Activated CD8-positive, alpha-beta memory T cell treated with anti-CD3 and anti-CD28 coated beads, Interleukin-2, amount 10 ng/mL, durations not matched to agents 7 days and 5 days (primary cell): ENCODE data around the gene MAPK8IP3. TPM values are rescaled to one million over a fixed set of nuclear protein-coding genes. Genes with fewer than 3 reads are reported as not detected.

Experiments
- ATAC-seq: fragments of 150-1000 bp; cut with Tn5 transposase; one replicate; pipeline ENCODE4 v1.10.0; 2021; ENCODE audit warnings: moderate library complexity
- CTCF ChIA-PET: fragments of 350-600 bp; sonication (Branson Sonifier 250); formaldehyde crosslinking; loops from one replicate; lab custom pipeline; 2021; ENCODE audit warnings: antibody characterized with exemption; lab: Charles Lee
- DNase-seq: peaks from one replicate; pipeline ENCODE4 v3.0.0-alpha.2; 2020
- H3K27ac Mint-ChIP-seq: one replicate; pipeline ENCODE4 v1.8.0; 2021; ENCODE audit warnings: mild to moderate bottlenecking, mixed read lengths
- H3K27me3 Mint-ChIP-seq: one replicate; pipeline ENCODE4 v1.8.0; 2021; ENCODE audit warnings: mixed read lengths
- H3K36me3 Mint-ChIP-seq: one replicate; pipeline ENCODE4 v1.8.0; 2021; ENCODE audit warnings: mild to moderate bottlenecking, mixed read lengths
- H3K4me1 Mint-ChIP-seq: one replicate; pipeline ENCODE4 v1.8.0; 2021; ENCODE audit warnings: mixed read lengths
- H3K4me3 Mint-ChIP-seq: one replicate; pipeline ENCODE4 v1.8.0; 2021; ENCODE audit warnings: mild to moderate bottlenecking, moderate library complexity, mixed read lengths
- H3K9me3 Mint-ChIP-seq: one replicate; pipeline ENCODE4 v1.8.0; 2022; ENCODE audit warnings: low read depth, mixed read lengths
- total RNA-seq, 2 experiments: library from RNA; stranded (reverse); gene quantifications; one replicate each; pipeline ENCODE4 v1.2.3, GENCODE V29; 2021

MAPK8IP3 gene
- total RNA-seq, 2 experiments from 2014 or later, result 78.9 to 101 TPM

DNA sequence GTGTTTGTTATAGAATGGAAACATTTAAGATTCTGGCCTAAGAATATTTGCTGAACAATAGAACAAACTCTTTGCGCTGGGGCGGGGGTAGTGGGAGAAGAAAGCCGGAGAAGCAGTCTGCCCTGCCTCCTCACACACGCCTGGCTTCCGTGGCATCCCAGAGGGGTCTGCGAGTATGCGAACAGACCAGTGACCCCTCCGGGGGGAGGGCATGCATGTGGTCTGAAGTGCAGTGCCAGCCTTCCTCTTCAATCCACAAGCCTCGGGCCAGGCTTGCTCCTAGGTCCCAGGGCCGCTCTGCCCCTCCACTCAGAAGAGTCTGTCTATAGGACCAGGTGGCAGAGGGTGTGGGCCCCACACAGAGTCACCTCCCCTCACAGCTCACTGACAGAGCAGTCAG is 101.6 kb downstream of the MAPK8IP3 start:
- H3K27me3 Mint-ChIP-seq, result no peaks in the 10 kb centered on the region
- H3K4me3 Mint-ChIP-seq, result no peak overlapping the region
- ATAC-seq (no peak), DNase-seq (no peak)
- peaks cover 20% of the 10 kb centered on the region for H3K36me3 Mint-ChIP-seq
- H3K9me3 Mint-ChIP-seq, result peaks cover 3% of the 10 kb centered on the region
- no peak overlapping the region for H3K27ac Mint-ChIP-seq
- CTCF ChIA-PET, result no interaction called here
- H3K4me1 Mint-ChIP-seq, result no peaks in the 10 kb centered on the region

DNA sequence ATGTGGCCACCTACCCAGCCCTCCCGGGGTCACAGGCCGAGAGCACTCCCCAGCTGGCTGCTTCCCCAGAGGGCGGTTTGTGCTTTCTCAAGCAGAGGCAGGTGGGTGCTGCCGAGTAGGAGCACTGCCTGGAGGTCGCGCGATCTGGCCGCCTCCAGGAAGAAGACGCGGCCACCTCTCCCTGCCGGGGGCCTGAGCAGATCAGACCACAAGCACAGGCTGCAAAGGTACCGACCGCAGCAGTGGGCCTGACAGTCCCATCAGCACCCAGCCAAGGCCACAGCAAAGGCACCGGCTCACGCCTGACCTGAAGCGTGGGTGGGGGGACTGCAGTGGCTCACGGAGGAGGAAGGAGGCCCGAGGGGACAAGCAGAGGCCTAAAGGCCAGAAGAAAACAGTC is 102.7 kb downstream of the MAPK8IP3 start:
- Mint-ChIP-seq H3K4me3 (no peak overlapping the region), H3K36me3 (peaks cover 20% of the 10 kb centered on the region), H3K27ac (no peak overlapping the region), H3K9me3 (peaks cover 3% of the 10 kb centered on the region), H3K4me1 (no peaks in the 10 kb centered on the region), H3K27me3 (no peaks in the 10 kb centered on the region)
- CTCF ChIA-PET, result no interaction called here
- DNase-seq (no peak), ATAC-seq (no peak)

- CTCF ChIA-PET, result no interaction called here
- no peak for ATAC-seq
These were observed 103.3 kb downstream of the MAPK8IP3 start for GRCh38 chr16:1809281-1809801.

GRCh38 chr16:1810106-1810505 is 104.1 kb downstream of the MAPK8IP3 start:
- ATAC-seq (no peak), DNase-seq (no peak)
- no peaks in the 10 kb centered on the region for H3K27me3 Mint-ChIP-seq
- peaks cover 3% of the 10 kb centered on the region for H3K9me3 Mint-ChIP-seq
- no peak overlapping the region for H3K4me3 Mint-ChIP-seq
- CTCF ChIA-PET, result no interaction called here
- H3K27ac Mint-ChIP-seq, result no peak overlapping the region
- peaks cover 19% of the 10 kb centered on the region for H3K36me3 Mint-ChIP-seq
- no peaks in the 10 kb centered on the region for H3K4me1 Mint-ChIP-seq

More at GRCh38 chr16:1809281-1809801, 103.3 kb downstream of the MAPK8IP3 start:
- no peak for DNase-seq
- Mint-ChIP-seq H3K27me3 (no peaks in the 10 kb centered on the region), H3K4me3 (no peak overlapping the region), H3K27ac (no peak overlapping the region), H3K36me3 (peaks cover 19% of the 10 kb centered on the region), H3K4me1 (no peaks in the 10 kb centered on the region), H3K9me3 (peaks cover 3% of the 10 kb centered on the region)

GRCh38 chr16:1810536-1810935 is 104.5 kb downstream of the MAPK8IP3 start:
- Mint-ChIP-seq H3K4me3 (no peak overlapping the region), H3K9me3 (peaks cover 3% of the 10 kb centered on the region), H3K4me1 (no peaks in the 10 kb centered on the region), H3K36me3 (peaks cover 20% of the 10 kb centered on the region), H3K27ac (no peak overlapping the region), H3K27me3 (no peaks in the 10 kb centered on the region)
- CTCF ChIA-PET, result no interaction called here
- DNase-seq (no peak), ATAC-seq (no peak)

GRCh38 chr16:1812732-1813163 is 106.8 kb downstream of the MAPK8IP3 start:
- H3K4me1 Mint-ChIP-seq, result no peaks in the 10 kb centered on the region
- peaks cover 8% of the 10 kb centered on the region for H3K36me3 Mint-ChIP-seq
- ATAC-seq (peak; percentile 74), DNase-seq (peak; percentile 52)
- H3K27ac Mint-ChIP-seq, result no peak overlapping the region
- no peaks in the 10 kb centered on the region for H3K9me3 Mint-ChIP-seq
- H3K4me3 Mint-ChIP-seq, result no peak overlapping the region
- no peaks in the 10 kb centered on the region for H3K27me3 Mint-ChIP-seq
- CTCF ChIA-PET, result no interaction called here

DNA sequence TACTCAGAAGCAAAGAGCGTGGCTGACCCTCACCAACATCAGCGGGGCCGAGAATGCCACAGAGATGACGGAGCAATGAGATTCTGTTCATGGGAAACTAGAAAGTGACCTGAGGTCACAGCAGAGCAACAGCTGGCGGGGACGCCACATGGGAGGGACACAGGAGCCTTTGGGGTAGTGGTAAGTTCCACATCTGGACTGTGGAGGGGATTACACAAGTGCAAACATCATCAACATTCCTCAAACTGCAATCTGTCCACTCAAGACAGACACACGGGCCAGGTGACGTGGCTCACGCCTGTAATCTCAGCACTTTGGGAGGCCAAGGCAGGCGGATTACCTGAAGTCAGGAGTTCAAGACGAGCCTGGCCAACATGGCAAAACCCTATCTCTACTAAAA is 109.5 kb downstream of the MAPK8IP3 start:
- no peak overlapping the region for H3K4me3 Mint-ChIP-seq
- peaks cover 6% of the 10 kb centered on the region for H3K36me3 Mint-ChIP-seq
- H3K9me3 Mint-ChIP-seq, result no peaks in the 10 kb centered on the region
- H3K27me3 Mint-ChIP-seq, result no peaks in the 10 kb centered on the region
- DNase-seq, result no peak
- CTCF ChIA-PET, result interaction anchor here (1.6 kb wide), 1 partner anchor 8 kb away, joined by 3 read pairs; no protein-coding TSS in a partner anchor
- no peaks in the 10 kb centered on the region for H3K4me1 Mint-ChIP-seq
- ATAC-seq, result no peak
- H3K27ac Mint-ChIP-seq, result no peak overlapping the region

- no peaks in the 10 kb centered on the region for H3K9me3 Mint-ChIP-seq
- ATAC-seq (no peak), DNase-seq (no peak)
- H3K27me3 Mint-ChIP-seq, result no peaks in the 10 kb centered on the region
- CTCF ChIA-PET, result no interaction called here
- H3K27ac Mint-ChIP-seq, result no peak overlapping the region
- peaks cover 6% of the 10 kb centered on the region for H3K36me3 Mint-ChIP-seq
- no peaks in the 10 kb centered on the region for H3K4me1 Mint-ChIP-seq
- no peak overlapping the region for H3K4me3 Mint-ChIP-seq
These were observed 110.6 kb downstream of the MAPK8IP3 start for GRCh38 chr16:1816396-1817275.

GRCh38 chr16:1817276-1817589 is 111.2 kb downstream of the MAPK8IP3 start:
- H3K27ac Mint-ChIP-seq, result no peak overlapping the region
- no peaks in the 10 kb centered on the region for H3K9me3 Mint-ChIP-seq
- H3K27me3 Mint-ChIP-seq, result no peaks in the 10 kb centered on the region
- DNase-seq, result no peak
- H3K36me3 Mint-ChIP-seq, result peaks cover 6% of the 10 kb centered on the region
- CTCF ChIA-PET, result no interaction called here
- H3K4me3 Mint-ChIP-seq, result no peak overlapping the region
- H3K4me1 Mint-ChIP-seq, result no peaks in the 10 kb centered on the region
- ATAC-seq, result no peak

DNA sequence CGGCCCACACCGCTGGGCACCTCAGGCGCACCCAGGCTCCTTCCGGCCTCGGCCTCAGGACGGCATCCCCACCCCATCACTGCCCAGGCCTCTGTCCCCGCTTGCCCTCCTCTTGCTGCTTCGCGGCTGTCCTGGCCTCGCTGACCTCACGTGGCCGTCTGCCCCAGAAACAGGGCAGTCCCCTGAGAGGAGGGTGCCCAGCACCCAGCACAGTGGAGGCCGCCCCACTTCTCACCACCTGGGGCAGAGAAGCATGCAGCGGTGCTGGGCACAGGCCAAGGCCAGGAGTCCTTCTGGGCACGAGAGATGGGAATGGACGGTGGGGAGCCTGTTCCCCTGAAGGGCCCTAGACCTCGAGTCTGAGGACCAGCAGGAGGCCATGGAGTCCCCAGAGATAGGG is 111.7 kb downstream of the MAPK8IP3 start:
- ATAC-seq, result no peak

DNA sequence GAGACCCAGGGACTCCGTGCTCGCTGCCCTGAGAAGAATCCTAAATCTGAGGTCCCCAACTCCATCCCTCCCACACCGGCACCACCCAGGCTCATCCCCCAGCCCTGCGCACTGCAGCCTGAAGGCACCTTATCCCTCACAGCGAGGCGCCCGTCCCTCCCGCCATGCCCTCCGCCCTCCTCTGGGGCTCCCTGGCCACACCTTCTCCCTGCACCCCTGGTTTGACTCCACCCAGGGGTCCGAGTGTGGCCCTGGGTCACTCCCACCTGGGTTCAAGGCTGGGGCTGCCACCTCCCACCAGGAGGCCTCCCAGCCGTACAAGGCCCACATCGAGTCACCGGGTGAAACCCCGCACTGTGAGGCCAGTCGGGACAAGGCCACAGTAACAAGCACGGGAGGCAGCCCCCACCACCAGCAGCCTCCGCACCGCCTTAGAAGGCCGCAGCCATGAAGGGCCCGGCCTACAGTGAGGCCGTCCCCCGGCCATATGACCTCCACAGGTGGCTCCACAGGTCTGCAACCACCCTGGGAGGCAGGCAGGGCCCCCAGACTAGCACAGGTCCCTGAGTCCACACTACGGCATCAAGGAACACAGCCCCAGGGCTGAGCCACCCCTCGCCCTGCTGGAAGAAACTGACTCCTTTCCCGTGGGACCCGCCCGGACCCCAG is 112.3 kb downstream of the MAPK8IP3 start:
- H3K9me3 Mint-ChIP-seq, result no peaks in the 10 kb centered on the region

More for the DNA sequence above, 111.7 kb downstream of the MAPK8IP3 start:
- peaks cover 3% of the 10 kb centered on the region for H3K4me1 Mint-ChIP-seq
- no peaks in the 10 kb centered on the region for H3K27me3 Mint-ChIP-seq
- no peak overlapping the region for H3K27ac Mint-ChIP-seq
- DNase-seq, result no peak
- no peaks in the 10 kb centered on the region for H3K9me3 Mint-ChIP-seq
- H3K4me3 Mint-ChIP-seq, result no peak overlapping the region
- peaks cover 6% of the 10 kb centered on the region for H3K36me3 Mint-ChIP-seq
- CTCF ChIA-PET, result no interaction called here

DNA sequence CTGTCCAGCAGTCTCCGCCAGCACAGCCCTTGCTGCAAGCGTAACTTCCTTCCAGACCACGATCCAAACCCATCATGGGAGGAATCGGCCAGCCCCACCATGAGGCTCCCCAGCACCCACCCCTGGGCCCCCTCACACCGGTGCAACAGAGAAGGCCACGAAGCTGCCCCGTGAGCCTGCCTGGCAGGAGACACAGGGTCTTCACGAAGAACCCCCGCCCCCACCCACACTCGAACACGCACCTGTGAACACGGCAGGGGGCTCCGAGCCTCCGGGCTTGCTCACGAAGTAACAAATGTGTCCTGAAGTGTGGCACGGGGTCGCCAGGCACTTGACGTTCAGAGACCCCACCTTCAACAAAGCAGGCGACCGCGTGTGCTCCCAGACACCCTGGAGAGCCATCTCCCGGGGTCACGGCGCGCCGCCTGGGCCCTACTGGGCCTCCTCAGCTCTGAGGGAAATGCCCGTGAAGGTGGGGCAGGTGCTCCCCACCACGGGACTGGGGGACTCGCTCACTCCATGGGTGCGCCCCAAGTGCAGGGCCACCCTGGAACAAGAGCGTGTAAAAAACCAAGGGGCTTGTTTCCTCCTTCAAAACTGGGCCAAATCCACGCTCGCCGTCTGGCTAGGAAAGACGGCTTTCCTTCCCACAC is 113.0 kb downstream of the MAPK8IP3 start:
- peaks cover 6% of the 10 kb centered on the region for H3K4me1 Mint-ChIP-seq
- ATAC-seq (no peak), DNase-seq (no peak)
- peaks cover 6% of the 10 kb centered on the region for H3K36me3 Mint-ChIP-seq
- CTCF ChIA-PET, result no interaction called here
- H3K27ac Mint-ChIP-seq, result no peak overlapping the region
- H3K27me3 Mint-ChIP-seq, result no peaks in the 10 kb centered on the region
- no peak overlapping the region for H3K4me3 Mint-ChIP-seq
- no peaks in the 10 kb centered on the region for H3K9me3 Mint-ChIP-seq

More for the DNA sequence above, 112.3 kb downstream of the MAPK8IP3 start:
- DNase-seq (no peak), ATAC-seq (no peak)
- Mint-ChIP-seq H3K27ac (no peak overlapping the region), H3K4me3 (no peak overlapping the region), H3K4me1 (peaks cover 3% of the 10 kb centered on the region), H3K36me3 (peaks cover 6% of the 10 kb centered on the region), H3K27me3 (no peaks in the 10 kb centered on the region)
- CTCF ChIA-PET, result no interaction called here

DNA sequence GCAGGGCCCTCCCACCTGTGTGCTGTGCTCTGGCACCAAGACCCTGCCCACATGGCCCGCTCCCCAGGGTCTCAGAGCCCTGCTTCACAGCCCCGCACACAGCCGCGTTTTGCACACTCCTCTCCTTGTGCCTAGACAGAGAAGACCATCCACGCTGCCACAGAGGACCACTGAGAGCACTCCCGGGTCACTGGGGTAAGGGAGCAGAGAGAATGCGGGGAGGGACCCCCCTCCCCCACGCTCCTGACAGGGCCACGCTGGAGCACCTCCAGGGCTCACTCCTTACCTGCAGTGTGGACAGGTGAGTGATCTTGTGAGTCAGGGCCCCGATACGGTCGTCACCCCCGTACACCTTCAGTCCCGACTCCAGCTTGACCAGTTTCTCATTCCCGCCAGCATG is 113.6 kb downstream of the MAPK8IP3 start:
- peaks cover 6% of the 10 kb centered on the region for H3K36me3 Mint-ChIP-seq

More for the DNA sequence above, 113.6 kb downstream of the MAPK8IP3 start:
- peaks cover 10% of the 10 kb centered on the region for H3K4me1 Mint-ChIP-seq
- no peak overlapping the region for H3K4me3 Mint-ChIP-seq
- no peak overlapping the region for H3K27ac Mint-ChIP-seq
- no peak for ATAC-seq
- H3K27me3 Mint-ChIP-seq, result no peaks in the 10 kb centered on the region
- CTCF ChIA-PET, result no interaction called here
- H3K9me3 Mint-ChIP-seq, result no peaks in the 10 kb centered on the region
- no peak for DNase-seq
